ENCODE data around the gene DNAH5. TPM values are rescaled to one million over a fixed set of nuclear protein-coding genes. Genes with fewer than 3 reads are reported as not detected.

The DNAH5 gene
- total and polyA plus RNA-seq, 2 experiments from 2014 or later = 0.56 to 0.97 TPM

DNA sequence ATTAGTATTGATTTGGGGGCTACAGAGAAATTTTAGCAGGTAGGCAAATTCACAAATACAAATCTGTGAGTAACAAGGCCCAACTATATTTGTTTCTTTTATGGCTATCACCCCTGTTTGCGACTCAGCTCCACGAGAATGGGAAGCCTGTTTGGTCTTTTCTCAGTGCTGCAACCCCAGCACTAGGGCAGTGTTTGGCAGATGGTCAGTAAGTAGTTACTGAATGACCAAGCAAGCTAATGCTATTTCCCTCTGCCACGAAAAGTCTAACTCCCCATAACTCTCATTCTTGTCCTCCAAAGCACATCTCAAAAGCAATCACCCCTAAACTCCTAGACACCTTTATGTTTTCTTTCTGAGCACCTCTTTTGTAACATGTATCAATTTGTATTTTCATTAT, 245.6 kb downstream of the DNAH5 start:
- Histone ChIP-seq H3F3A (replicated peaks; ENCODE audit: low read depth) (no peaks in the 10 kb centered on the region), H3K4me3 (no peak overlapping the region), H3K36me3 (ENCODE audit: insufficient read depth) (no peaks in the 10 kb centered on the region), H3K27me3 (ENCODE audit: insufficient read depth) (no peaks in the 10 kb centered on the region), H3K4me2 (no peak overlapping the region), H4K20me1 (replicated peaks; ENCODE audit: insufficient read depth) (no peaks in the 10 kb centered on the region), H3K79me2 (replicated peaks; ENCODE audit: insufficient read depth) (no peaks in the 10 kb centered on the region), H2AFZ (no peak overlapping the region), H3K4me1 (ENCODE audit: insufficient read depth) (no peaks in the 10 kb centered on the region), H3K27ac (ENCODE audit: low read depth) (no peak overlapping the region), H3K9me2 (ENCODE audit: insufficient read depth) (peaks cover 4% of the 10 kb centered on the region; the same call in 1 of the 2 replicates)
- no peak for DNase-seq (ENCODE audit: low spot score)
- Mint-ChIP-seq H3K9me3 (no peaks in the 10 kb centered on the region), H3K4me1 (no peaks in the 10 kb centered on the region), H3K4me3 (no peak overlapping the region), H3K27ac (no peak overlapping the region), H3K36me3 (ENCODE audit: low read depth) (no peaks in the 10 kb centered on the region), H3K27me3 (ENCODE audit: insufficient read depth, low read depth, poor library complexity) (peaks cover 4% of the 10 kb centered on the region)
- ATAC-seq = no peak
- no peak for TF ChIP-seq NANOG (IDR thresholded peaks at IDR 0.05; ENCODE audit: borderline replicate concordance)
- TF ChIP-seq POLR2AphosphoS5 (IDR thresholded peaks at IDR 0.05; ENCODE audit: low read depth) = no peak
- no peak for TF ChIP-seq CREB1 (CRISPR knock-in tag; IDR thresholded peaks at IDR 0.05; ENCODE audit: low read depth)
- TF ChIP-seq, protein P1, sequence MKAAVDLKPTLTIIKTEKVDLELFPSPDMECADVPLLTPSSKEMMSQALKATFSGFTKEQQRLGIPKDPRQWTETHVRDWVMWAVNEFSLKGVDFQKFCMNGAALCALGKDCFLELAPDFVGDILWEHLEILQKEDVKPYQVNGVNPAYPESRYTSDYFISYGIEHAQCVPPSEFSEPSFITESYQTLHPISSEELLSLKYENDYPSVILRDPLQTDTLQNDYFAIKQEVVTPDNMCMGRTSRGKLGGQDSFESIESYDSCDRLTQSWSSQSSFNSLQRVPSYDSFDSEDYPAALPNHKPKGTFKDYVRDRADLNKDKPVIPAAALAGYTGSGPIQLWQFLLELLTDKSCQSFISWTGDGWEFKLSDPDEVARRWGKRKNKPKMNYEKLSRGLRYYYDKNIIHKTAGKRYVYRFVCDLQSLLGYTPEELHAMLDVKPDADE (IDR thresholded peaks at IDR 0.05) = no peak

DNA sequence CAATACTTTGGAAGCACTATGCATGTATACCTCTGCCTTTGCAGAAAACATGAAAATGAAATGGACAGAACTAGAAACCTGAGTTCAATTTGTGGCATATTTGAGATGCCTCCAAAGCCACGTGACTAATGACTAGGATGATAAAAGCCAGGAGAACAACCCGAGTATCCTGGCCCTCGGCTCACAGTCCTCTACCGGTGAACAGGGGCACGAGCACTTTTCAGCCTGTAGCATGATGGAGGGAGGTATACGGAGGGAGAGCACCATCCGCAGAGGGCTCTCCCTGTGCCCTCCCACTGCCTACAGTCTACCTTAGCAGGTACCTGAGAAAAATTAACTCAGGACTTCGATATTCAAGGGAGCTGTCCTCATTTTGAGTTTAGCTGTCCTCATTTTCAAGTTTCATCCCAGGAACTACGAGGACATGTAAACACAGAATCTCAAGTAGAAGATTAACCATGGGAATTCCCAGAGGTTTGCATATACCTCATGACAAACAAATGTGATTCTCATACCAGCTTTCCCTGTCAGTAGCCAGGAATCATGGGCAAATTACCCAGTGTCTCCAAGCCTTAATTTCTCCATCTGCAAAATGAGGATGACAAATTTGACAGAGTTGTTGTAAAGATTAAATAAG, 249.3 kb downstream of the DNAH5 start:
- DNase-seq (ENCODE audit: low spot score) (no peak), ATAC-seq (peak; percentile 55; the same call in 2 of the 3 replicates)
- no peaks in the 10 kb centered on the region for H3K4me1 ChIP-seq (ENCODE audit: insufficient read depth)
- Mint-ChIP-seq H3K4me1 (no peaks in the 10 kb centered on the region), H3K36me3 (ENCODE audit: low read depth) (no peaks in the 10 kb centered on the region), H3K9me3 (no peaks in the 10 kb centered on the region; the same call in 2 of the 3 replicates), H3K27ac (no peak overlapping the region), H3K4me3 (no peak overlapping the region), H3K27me3 (ENCODE audit: insufficient read depth, low read depth, poor library complexity) (peaks cover 2% of the 10 kb centered on the region)
- no peak overlapping the region for H2AFZ ChIP-seq
- H4K20me1 ChIP-seq (replicated peaks; ENCODE audit: insufficient read depth) = no peaks in the 10 kb centered on the region
- no peaks in the 10 kb centered on the region for H3K36me3 ChIP-seq (ENCODE audit: insufficient read depth)
- no peaks in the 10 kb centered on the region for H3F3A ChIP-seq (replicated peaks; ENCODE audit: low read depth)
- TF ChIP-seq EZH2 (IDR thresholded peaks at IDR 0.05; ENCODE audit: low read depth, unreplicated experiment) (no peak), ZNF331 (CRISPR knock-in tag; IDR thresholded peaks at IDR 0.05; ENCODE audit: low read depth) (no peak)
- H3K4me3 ChIP-seq = no peak overlapping the region
- H3K9me2 ChIP-seq (ENCODE audit: insufficient read depth) = no peaks in the 10 kb centered on the region
- H3K79me2 ChIP-seq (replicated peaks; ENCODE audit: insufficient read depth) = no peaks in the 10 kb centered on the region
- H3K27me3 ChIP-seq (ENCODE audit: insufficient read depth) = no peaks in the 10 kb centered on the region
- no peak overlapping the region for H3K4me2 ChIP-seq
- H3K27ac ChIP-seq (ENCODE audit: low read depth) = no peak overlapping the region

DNA sequence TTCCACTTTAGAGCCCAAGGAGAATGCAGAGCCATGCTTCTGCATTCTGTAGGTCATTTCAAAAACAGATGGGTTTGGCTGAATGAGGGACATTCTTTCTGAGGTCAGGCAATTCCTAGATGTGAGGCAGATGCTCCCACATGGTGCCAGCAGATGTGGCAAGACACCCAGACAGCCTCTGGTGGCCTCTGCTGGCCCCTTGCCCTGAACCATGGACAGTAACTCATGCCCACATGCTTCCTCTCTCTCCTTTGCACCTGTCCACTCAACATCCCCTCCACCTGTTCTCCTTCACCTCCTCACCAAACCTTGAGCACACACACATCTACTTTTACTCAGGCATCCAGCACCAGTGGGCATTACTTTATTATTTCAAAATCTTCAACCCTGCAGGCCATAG, 252.3 kb downstream of the DNAH5 start:
- H3K27me3 Mint-ChIP-seq (ENCODE audit: insufficient read depth, low read depth, poor library complexity) = no peaks in the 10 kb centered on the region
- no peak overlapping the region for H2AFZ ChIP-seq
- ATAC-seq = no peak
- TF ChIP-seq ZNF114 (CRISPR knock-in tag; IDR thresholded peaks at IDR 0.05) = no peak
- TF ChIP-seq JUNB (IDR thresholded peaks at IDR 0.05; ENCODE audit: unreplicated experiment) = no peak
- TF ChIP-seq EZH2phosphoT487 (IDR thresholded peaks at IDR 0.05; ENCODE audit: unreplicated experiment) = no peak
- no peak for TF ChIP-seq ZNF462 (CRISPR knock-in tag; IDR thresholded peaks at IDR 0.05)

More for the DNA sequence above, 252.3 kb downstream of the DNAH5 start:
- H3K4me2 ChIP-seq = no peak overlapping the region
- no peaks in the 10 kb centered on the region for H3K79me2 ChIP-seq (replicated peaks; ENCODE audit: insufficient read depth)
- H3K9me3 Mint-ChIP-seq = peaks cover 21% of the 10 kb centered on the region
- H3K27ac Mint-ChIP-seq = no peak overlapping the region
- H3K27ac ChIP-seq (ENCODE audit: low read depth) = no peak overlapping the region
- H3K36me3 Mint-ChIP-seq (ENCODE audit: low read depth) = peaks cover 4% of the 10 kb centered on the region; the same call in 2 of the 3 replicates
- H3K4me1 Mint-ChIP-seq = no peaks in the 10 kb centered on the region
- H3K9me2 ChIP-seq (ENCODE audit: insufficient read depth) = no peaks in the 10 kb centered on the region
- H3K4me1 ChIP-seq (ENCODE audit: insufficient read depth) = no peaks in the 10 kb centered on the region
- no peak overlapping the region for H3K4me3 ChIP-seq
- DNase-seq (ENCODE audit: low spot score) = no peak
- H4K20me1 ChIP-seq (replicated peaks; ENCODE audit: insufficient read depth) = no peaks in the 10 kb centered on the region
- H3K36me3 ChIP-seq (ENCODE audit: insufficient read depth) = no peaks in the 10 kb centered on the region
- no peaks in the 10 kb centered on the region for H3F3A ChIP-seq (replicated peaks; ENCODE audit: low read depth)
- no peaks in the 10 kb centered on the region for H3K27me3 ChIP-seq (ENCODE audit: insufficient read depth)
- no peak overlapping the region for H3K4me3 Mint-ChIP-seq

Measured in GM23338 (cell line).